SH-SY5Y (cell line): ENCODE results near the gene SHROOM4.

Experiments used
- GATA2 ChIP-seq: IDR thresholded peaks from 2 replicates; pipeline ENCODE4 v1.6.1; 2011; ENCODE audit warnings: mild to moderate bottlenecking, low read depth, low read length
- GATA3 ChIP-seq: IDR thresholded peaks from 2 replicates; pipeline ENCODE4 v1.6.1; 2011; ENCODE audit warnings: low read depth, mild to moderate bottlenecking, low read length, moderate library complexity

GRCh38 chrX:50668860-50669259 lies 145.1 kb downstream of the SHROOM4 start:
- TF ChIP-seq GATA2 (no peak), GATA3 (no peak)
